ACC112 (cell line): ENCODE results near the gene NT5C3B.

Experiments used
- H2AFZ ChIP-seq: fragments of 200-600 bp; sonication (generic); one replicate; pipeline ENCODE4 v1.6.0; 2017; ENCODE audit warnings: antibody characterized with exemption, low read length; ENCODE audit not compliant: unreplicated experiment
- H3K27ac ChIP-seq: fragments of 200-600 bp; sonication (generic); 2 replicates; pipeline ENCODE4 v1.5.1; 2014; ENCODE audit warnings: low read depth, mild to moderate bottlenecking, antibody characterized with exemption, low read length, moderate library complexity
- H3K27me3 ChIP-seq: fragments of 200-600 bp; sonication (generic); 2 replicates; pipeline ENCODE4 v1.6.1; 2014; ENCODE audit warnings: mild to moderate bottlenecking, antibody characterized with exemption, low read length, moderate library complexity, mixed read lengths; ENCODE audit not compliant: insufficient read depth
- H3K36me3 ChIP-seq: fragments of 200-600 bp; sonication (generic); 2 replicates; pipeline ENCODE4 v1.6.1; 2016; ENCODE audit warnings: mild to moderate bottlenecking, antibody characterized with exemption, low read length, moderate library complexity, mixed read lengths; ENCODE audit not compliant: insufficient read depth
- H3K4me1 ChIP-seq: fragments of 200-600 bp; sonication (generic); one replicate; pipeline ENCODE4 v1.6.1; 2016; ENCODE audit warnings: low read length, mixed read lengths; ENCODE audit not compliant: insufficient read depth, unreplicated experiment, control insufficient read depth
- H3K4me3 ChIP-seq: fragments of 200-600 bp; sonication (generic); 2 replicates; pipeline ENCODE4 v1.5.1; 2014; ENCODE audit warnings: mild to moderate bottlenecking, low read depth, low read length
- H3K79me2 ChIP-seq: fragments of 200-600 bp; sonication (generic); one replicate; pipeline ENCODE4 v1.6.0; 2016; ENCODE audit warnings: low read length; ENCODE audit not compliant: control insufficient read depth, unreplicated experiment, insufficient read depth

The NT5C3B gene

GRCh38 chr17:41810659-41811548, 25.1 kb downstream of the NT5C3B start:
- peak overlapping the region; percentile 52 for H2AFZ ChIP-seq
- peak overlapping the region; percentile 79 for H3K4me3 ChIP-seq
- H3K4me1 ChIP-seq, result peaks cover 23% of the 10 kb centered on the region
- peak overlapping the region; percentile 65; the same call in 1 of the 2 replicates for H3K27ac ChIP-seq
- no peaks in the 10 kb centered on the region for H3K36me3 ChIP-seq
- no peaks in the 10 kb centered on the region for H3K27me3 ChIP-seq
- H3K79me2 ChIP-seq, result peaks cover 47% of the 10 kb centered on the region

GRCh38 chr17:41806685-41807445, 29.2 kb downstream of the NT5C3B start:
- H3K27me3 ChIP-seq, result no peaks in the 10 kb centered on the region
- H3K4me1 ChIP-seq, result peaks cover 14% of the 10 kb centered on the region
- no peak overlapping the region for H3K4me3 ChIP-seq
- H3K79me2 ChIP-seq, result peaks cover 17% of the 10 kb centered on the region
- peaks cover 3% of the 10 kb centered on the region; the same call in 1 of the 2 replicates for H3K36me3 ChIP-seq
- no peak overlapping the region for H3K27ac ChIP-seq
- no peak overlapping the region for H2AFZ ChIP-seq

- peaks cover 11% of the 10 kb centered on the region for H3K4me1 ChIP-seq
- no peak overlapping the region for H2AFZ ChIP-seq
- peaks cover 3% of the 10 kb centered on the region; the same call in 1 of the 2 replicates for H3K36me3 ChIP-seq
- H3K27ac ChIP-seq, result no peak overlapping the region
- H3K4me3 ChIP-seq, result no peak overlapping the region
- H3K79me2 ChIP-seq, result no peaks in the 10 kb centered on the region
- no peaks in the 10 kb centered on the region for H3K27me3 ChIP-seq
Observed at GRCh38 chr17:41803049-41804020, 32.7 kb downstream of the NT5C3B start.

GRCh38 chr17:41801374-41802271, 34.4 kb downstream of the NT5C3B start:
- no peak overlapping the region for H3K4me3 ChIP-seq
- no peak overlapping the region for H3K27ac ChIP-seq
- H3K27me3 ChIP-seq, result no peaks in the 10 kb centered on the region
- no peaks in the 10 kb centered on the region for H3K79me2 ChIP-seq
- H3K36me3 ChIP-seq, result peaks cover 3% of the 10 kb centered on the region; the same call in 1 of the 2 replicates
- no peak overlapping the region for H2AFZ ChIP-seq
- H3K4me1 ChIP-seq, result peaks cover 11% of the 10 kb centered on the region

GRCh38 chr17:41800601-41801373, 35.2 kb downstream of the NT5C3B start:
- Histone ChIP-seq H3K79me2 (no peaks in the 10 kb centered on the region), H2AFZ (no peak overlapping the region), H3K27ac (no peak overlapping the region), H3K4me1 (peaks cover 11% of the 10 kb centered on the region), H3K27me3 (no peaks in the 10 kb centered on the region), H3K4me3 (no peak overlapping the region), H3K36me3 (peaks cover 3% of the 10 kb centered on the region; the same call in 1 of the 2 replicates)

GRCh38 chr17:41799366-41799765, 36.7 kb downstream of the NT5C3B start:
- Histone ChIP-seq H2AFZ (no peak overlapping the region), H3K27me3 (no peaks in the 10 kb centered on the region), H3K79me2 (no peaks in the 10 kb centered on the region), H3K4me1 (peaks cover 11% of the 10 kb centered on the region), H3K27ac (no peak overlapping the region), H3K36me3 (no peaks in the 10 kb centered on the region), H3K4me3 (no peak overlapping the region)

- Histone ChIP-seq H3K36me3 (no peaks in the 10 kb centered on the region), H3K27me3 (no peaks in the 10 kb centered on the region), H3K4me1 (peaks cover 27% of the 10 kb centered on the region), H2AFZ (no peak overlapping the region), H3K27ac (no peak overlapping the region), H3K4me3 (no peak overlapping the region), H3K79me2 (no peaks in the 10 kb centered on the region)
Observed at GRCh38 chr17:41797377-41797776, 38.7 kb downstream of the NT5C3B start.

GRCh38 chr17:41796121-41796895, 39.7 kb downstream of the NT5C3B start:
- H3K79me2 ChIP-seq, result no peaks in the 10 kb centered on the region
- peaks cover 25% of the 10 kb centered on the region for H3K4me1 ChIP-seq
- H3K27ac ChIP-seq, result no peak overlapping the region
- H3K27me3 ChIP-seq, result no peaks in the 10 kb centered on the region
- H3K4me3 ChIP-seq, result no peak overlapping the region
- H2AFZ ChIP-seq, result no peak overlapping the region
- no peaks in the 10 kb centered on the region for H3K36me3 ChIP-seq
